Left ventricle myocardium superior (tissue), 1 donor: Measurements from ENCODE around the gene SLFNL1. TPM values are rescaled to one million over a fixed set of nuclear protein-coding genes. Genes with fewer than 3 reads are reported as not detected.

Experiments
- ATAC-seq: fragments of 200-7000 bp; cut with Tn5 transposase; one replicate; pipeline ENCODE4 v1.9.1; 2020; ENCODE audit warnings: mild to moderate bottlenecking, moderate library complexity
- DNase-seq: peaks from one replicate; pipeline ENCODE4 v3.0.0-alpha.2; 2020
- intact Hi-C: fragments of 100-400 bp; cut with micrococcal nuclease; formaldehyde crosslinking; loops from one replicate; pipeline ENCODE4 v1.11.0; 2022
- total RNA-seq: library from RNA; stranded (reverse); fragmentation: NEBNext Ultra II Directional; extraction: Animal tissue kit (Norgen Biotek cat#: 25700); gene quantifications from one replicate; pipeline ENCODE4 v1.2.1, GENCODE V29; 2021
- donor health status: DM: no; HTN: yes; CAD: no; lungs with severe emphysema.

The SLFNL1 gene
- total RNA-seq, 1 donor from 2014 or later, result 0.37 TPM

GRCh38 chr1:40998668-40999067 lies 22.9 kb downstream of the SLFNL1 start:
- DNase-seq (no peak), ATAC-seq (no peak)
- intact Hi-C loops, result no loop called here

GRCh38 chr1:40997096-40997495 lies 24.4 kb downstream of the SLFNL1 start:
- ATAC-seq, result no peak
- intact Hi-C loops, result no loop called here
- no peak for DNase-seq

GRCh38 chr1:40989066-40989465 lies 32.5 kb downstream of the SLFNL1 start:
- DNase-seq (no peak), ATAC-seq (no peak)
- intact Hi-C loops, result no loop called here

- intact Hi-C loops, result no loop called here
- ATAC-seq (no peak), DNase-seq (no peak)
Observed at GRCh38 chr1:40988280-40988679, 33.2 kb downstream of the SLFNL1 start.

- intact Hi-C loops, result no loop called here
- peak; percentile 57 for ATAC-seq
- no peak for DNase-seq
Observed at GRCh38 chr1:40987439-40988276, 33.9 kb downstream of the SLFNL1 start.

GRCh38 chr1:40986956-40987355 lies 34.6 kb downstream of the SLFNL1 start:
- intact Hi-C loops, result no loop called here
- DNase-seq, result no peak
- ATAC-seq, result peak; percentile 81

- intact Hi-C loops, result no loop called here
- ATAC-seq, result no peak
Observed at GRCh38 chr1:40986328-40986783, 35.2 kb downstream of the SLFNL1 start.

GRCh38 chr1:40985875-40986274 lies 35.6 kb downstream of the SLFNL1 start:
- no peak for DNase-seq
- ATAC-seq, result no peak
- intact Hi-C loops, result no loop called here

More at GRCh38 chr1:40986328-40986783, 35.2 kb downstream of the SLFNL1 start:
- DNase-seq, result no peak

GRCh38 chr1:40985161-40985560 lies 36.4 kb downstream of the SLFNL1 start:
- intact Hi-C loops, result no loop called here
- ATAC-seq, result no peak

GRCh38 chr1:40984531-40984930 lies 37.0 kb downstream of the SLFNL1 start:
- intact Hi-C loops, result no loop called here
- ATAC-seq, result no peak

More at GRCh38 chr1:40985161-40985560, 36.4 kb downstream of the SLFNL1 start:
- DNase-seq, result no peak

GRCh38 chr1:40984066-40984465 lies 37.5 kb downstream of the SLFNL1 start:
- DNase-seq (no peak), ATAC-seq (no peak)
- intact Hi-C loops, result no loop called here

More at GRCh38 chr1:40984531-40984930, 37.0 kb downstream of the SLFNL1 start:
- no peak for DNase-seq

GRCh38 chr1:40983286-40983685 lies 38.2 kb downstream of the SLFNL1 start:
- intact Hi-C loops, result no loop called here
- ATAC-seq (no peak), DNase-seq (no peak)

- ATAC-seq, result no peak
- intact Hi-C loops, result no loop called here
- no peak for DNase-seq
Observed at GRCh38 chr1:40982721-40983120, 38.8 kb downstream of the SLFNL1 start.

- ATAC-seq (no peak), DNase-seq (no peak)
- intact Hi-C loops, result no loop called here
Observed at GRCh38 chr1:40981691-40982448, 39.7 kb downstream of the SLFNL1 start.

GRCh38 chr1:40980453-40981121 lies 40.9 kb downstream of the SLFNL1 start:
- intact Hi-C loops, result no loop called here
- ATAC-seq (no peak), DNase-seq (no peak)

- no peak for DNase-seq
- peak; percentile 11 for ATAC-seq
- intact Hi-C loops, result no loop called here
Observed at GRCh38 chr1:40980068-40980452, 41.5 kb downstream of the SLFNL1 start.

- DNase-seq, result peak; percentile 98
- intact Hi-C loops, result no loop called here
- ATAC-seq, result peak; percentile 96
Observed at GRCh38 chr1:40979241-40980067, 42.1 kb downstream of the SLFNL1 start, which contains the start of gene CTPS1. Gene CTPS1 (plus strand): TSS chr1:40979696. CDS start chr1:40983291, 3,595 bp downstream.

GRCh38 chr1:40978886-40979240 lies 42.7 kb downstream of the SLFNL1 start:
- intact Hi-C loops, result no loop called here
- DNase-seq (no peak), ATAC-seq (no peak)

GRCh38 chr1:40977716-40978115 lies 43.8 kb downstream of the SLFNL1 start:
- intact Hi-C loops, result no loop called here
- DNase-seq, result no peak
- ATAC-seq, result no peak
